RWPE1 (cell line): Measurements from ENCODE around the gene PLA2G2C.

Experiments used
- CTCF ChIA-PET: fragments of 350-600 bp; sonication (Branson Sonifier 250); formaldehyde crosslinking; extraction: SDS; loops from one replicate; lab custom pipeline; 2021; lab: Yijun Ruan, JAX
- POLR2A ChIA-PET: fragments of 400-600 bp; formaldehyde crosslinking; extraction: SDS; loops from one replicate; lab custom pipeline; 2020; ENCODE audit warnings: antibody characterized with exemption; ENCODE audit not compliant: low non-redundant PET; lab: Yijun Ruan, JAX
- DNase-seq: peaks from one replicate; pipeline ENCODE4 v3.0.0; 2012; ENCODE audit warnings: low spot score
- H3K27ac ChIP-seq: fragments of 450-650 bp; 2 replicates; pipeline ENCODE4 v1.5.1; 2017
- CTCF ChIP-seq: fragments of 450-650 bp; conservative IDR thresholded peaks from 2 replicates; pipeline ENCODE4 v1.5.1; 2017; ENCODE audit warnings: low read depth, mild to moderate bottlenecking

The PLA2G2C gene

GRCh38 chr1:20114021-20114648 lies 72.2 kb downstream of the PLA2G2C start:
- no peak for DNase-seq
- ChIA-PET CTCF (interaction anchor here (0.8 to 1.2 kb wide), 2 partner anchors 38 to 52 kb away, joined by 3 read pairs; no protein-coding TSS in a partner anchor), POLR2A (no interaction called here)
- no peak overlapping the region for H3K27ac ChIP-seq
- no peak for TF ChIP-seq CTCF
